Neural progenitor cell (in vitro differentiated cells): ENCODE results near the gene GAB2. TPM values are rescaled to one million over a fixed set of nuclear protein-coding genes. Genes with fewer than 3 reads are reported as not detected.
A peak's percentile ranks its signal among the peaks of the same experiment; 100 is the strongest.

Source experiments
- DNase-seq: peaks from one replicate; pipeline ENCODE4 v3.0.0-alpha.2; 2016; ENCODE audit warnings: low spot score
- H2AFZ ChIP-seq: fragments of 200-600 bp; sonication (generic); replicated peaks from 2 replicates; pipeline ENCODE4 v1.6.1; 2016; ENCODE audit warnings: antibody characterized with exemption
- H3F3A ChIP-seq: fragments of 200-600 bp; sonication (generic); 2 replicates; pipeline ENCODE4 v1.6.1; 2016; ENCODE audit warnings: antibody characterized with exemption, low read depth
- H3K27ac ChIP-seq: fragments of 200-600 bp; sonication (generic); 2 replicates; pipeline ENCODE4 v1.5.1; 2016; ENCODE audit warnings: mild to moderate bottlenecking
- H3K27me3 ChIP-seq: fragments of 200-600 bp; sonication (generic); 2 replicates; pipeline ENCODE4 v1.6.1; 2016; ENCODE audit warnings: mild to moderate bottlenecking, moderate library complexity
- H3K36me3 ChIP-seq: fragments of 200-600 bp; sonication (generic); 2 replicates; pipeline ENCODE4 v1.5.1; 2016
- H3K4me1 ChIP-seq: fragments of 200-600 bp; sonication (generic); 2 replicates; pipeline ENCODE4 v1.6.1; 2016; ENCODE audit warnings: mixed run types
- H3K4me2 ChIP-seq: fragments of 200-600 bp; sonication (generic); 2 replicates; pipeline ENCODE4 v1.6.1; 2016
- H3K4me3 ChIP-seq: fragments of 200-600 bp; sonication (generic); 2 replicates; pipeline ENCODE4 v1.5.1; 2016
- H3K79me2 ChIP-seq: fragments of 200-600 bp; sonication (generic); 2 replicates; pipeline ENCODE4 v1.6.1; 2016; ENCODE audit warnings: low read depth
- H3K9ac ChIP-seq: fragments of 200-600 bp; sonication (generic); 2 replicates; pipeline ENCODE4 v1.6.1; 2016
- H3K9me3 ChIP-seq: fragments of 200-600 bp; sonication (generic); 2 replicates; pipeline ENCODE4 v1.5.1; 2016; ENCODE audit warnings: low read depth
- H4K20me1 ChIP-seq: fragments of 200-600 bp; sonication (generic); 2 replicates; pipeline ENCODE4 v1.6.1; 2016; ENCODE audit warnings: low read depth
- H3K27ac Mint-ChIP-seq: 3 replicates; pipeline ENCODE4 v1.8.0; 2021; ENCODE audit warnings: mixed read lengths
- H3K27me3 Mint-ChIP-seq: 2 replicates; pipeline ENCODE4 v1.8.0; 2022; ENCODE audit warnings: low read depth, mild to moderate bottlenecking, inconsistent platforms, moderate library complexity, mixed read lengths; ENCODE audit not compliant: insufficient read depth
- H3K36me3 Mint-ChIP-seq: 3 replicates; pipeline ENCODE4 v1.8.0; 2021; ENCODE audit warnings: mixed read lengths
- H3K4me1 Mint-ChIP-seq: 3 replicates; pipeline ENCODE4 v1.8.0; 2021; ENCODE audit warnings: mixed read lengths
- H3K4me3 Mint-ChIP-seq: 3 replicates; pipeline ENCODE4 v1.8.0; 2021; ENCODE audit warnings: mild to moderate bottlenecking, moderate library complexity, mixed read lengths
- H3K9me3 Mint-ChIP-seq: 3 replicates; pipeline ENCODE4 v1.8.0; 2020; ENCODE audit warnings: mixed read lengths
- EZH2 ChIP-seq: fragments of 200-600 bp; sonication (generic); IDR thresholded peaks from 2 replicates; pipeline ENCODE4 v1.6.1; 2017; ENCODE audit warnings: antibody characterized with exemption, mild to moderate bottlenecking, moderate library complexity
- EZH2phosphoT487 ChIP-seq: fragments of 200-600 bp; sonication (generic); IDR thresholded peaks from 2 replicates; pipeline ENCODE4 v1.6.1; 2017; ENCODE audit warnings: antibody characterized with exemption
- total RNA-seq: library from RNA; depleted of rRNA; stranded (reverse); fragments of >200 nt; gene quantifications from 2 replicates; pipeline ENCODE4 v1.2.3, GENCODE V29; 2015; ENCODE audit warnings: low replicate concordance
- TF ChIP-seq, protein P1 (sequence below): fragments of 200-600 bp; sonication (generic); IDR thresholded peaks from 2 replicates; pipeline ENCODE4 v1.5.1; 2017; ENCODE audit warnings: antibody characterized with exemption, mild to moderate bottlenecking

Gene GAB2
- total RNA-seq, 1 donor from 2014 or later, result 11.1 TPM

- no peaks in the 10 kb centered on the region for H3F3A ChIP-seq
- H3K36me3 Mint-ChIP-seq, result peaks cover 14% of the 10 kb centered on the region
- H3K36me3 ChIP-seq, result no peaks in the 10 kb centered on the region
- no peak overlapping the region for H3K4me2 ChIP-seq
- H3K79me2 ChIP-seq, result no peaks in the 10 kb centered on the region
- DNase-seq, result peak; percentile 69
- H3K4me3 Mint-ChIP-seq, result no peak overlapping the region
- no peak overlapping the region for H3K27ac Mint-ChIP-seq
- no peaks in the 10 kb centered on the region for H3K27me3 Mint-ChIP-seq
- H3K4me1 ChIP-seq, result no peaks in the 10 kb centered on the region
- no peak overlapping the region for H3K9ac ChIP-seq
- no peak overlapping the region for H3K4me3 ChIP-seq
- no peak overlapping the region for H2AFZ ChIP-seq
- no peak for TF ChIP-seq EZH2phosphoT487
- no peak for TF ChIP-seq EZH2
- TF ChIP-seq, protein P1, sequence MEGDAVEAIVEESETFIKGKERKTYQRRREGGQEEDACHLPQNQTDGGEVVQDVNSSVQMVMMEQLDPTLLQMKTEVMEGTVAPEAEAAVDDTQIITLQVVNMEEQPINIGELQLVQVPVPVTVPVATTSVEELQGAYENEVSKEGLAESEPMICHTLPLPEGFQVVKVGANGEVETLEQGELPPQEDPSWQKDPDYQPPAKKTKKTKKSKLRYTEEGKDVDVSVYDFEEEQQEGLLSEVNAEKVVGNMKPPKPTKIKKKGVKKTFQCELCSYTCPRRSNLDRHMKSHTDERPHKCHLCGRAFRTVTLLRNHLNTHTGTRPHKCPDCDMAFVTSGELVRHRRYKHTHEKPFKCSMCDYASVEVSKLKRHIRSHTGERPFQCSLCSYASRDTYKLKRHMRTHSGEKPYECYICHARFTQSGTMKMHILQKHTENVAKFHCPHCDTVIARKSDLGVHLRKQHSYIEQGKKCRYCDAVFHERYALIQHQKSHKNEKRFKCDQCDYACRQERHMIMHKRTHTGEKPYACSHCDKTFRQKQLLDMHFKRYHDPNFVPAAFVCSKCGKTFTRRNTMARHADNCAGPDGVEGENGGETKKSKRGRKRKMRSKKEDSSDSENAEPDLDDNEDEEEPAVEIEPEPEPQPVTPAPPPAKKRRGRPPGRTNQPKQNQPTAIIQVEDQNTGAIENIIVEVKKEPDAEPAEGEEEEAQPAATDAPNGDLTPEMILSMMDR, result peak; percentile 69
- no peaks in the 10 kb centered on the region for H3K9me3 ChIP-seq
- no peaks in the 10 kb centered on the region for H3K27me3 ChIP-seq
- H3K9me3 Mint-ChIP-seq, result no peaks in the 10 kb centered on the region
- H3K27ac ChIP-seq, result no peak overlapping the region
- H3K4me1 Mint-ChIP-seq, result no peaks in the 10 kb centered on the region
- no peaks in the 10 kb centered on the region for H4K20me1 ChIP-seq
Measured at GRCh38 chr11:78228467-78228866, 189.2 kb downstream of the GAB2 start.

DNA sequence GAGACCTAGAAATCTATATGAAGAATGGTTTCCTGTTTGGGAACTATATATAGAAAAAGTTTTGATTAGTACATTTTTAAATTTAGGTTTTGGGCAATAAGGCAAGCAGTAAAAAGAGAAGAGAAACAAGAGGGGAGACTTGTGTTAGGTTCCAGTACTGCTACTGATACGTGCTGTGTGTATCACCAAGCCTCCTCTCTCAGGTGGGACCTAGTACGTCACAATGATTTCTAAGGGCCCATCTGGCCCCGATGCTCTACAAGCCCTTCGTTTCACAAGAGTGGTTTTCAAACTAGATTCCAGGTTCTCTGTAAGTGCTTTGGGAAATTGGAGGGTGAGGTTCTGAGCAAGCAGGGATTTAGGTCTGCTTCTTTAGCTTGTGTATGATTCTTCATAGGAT lies 189.7 kb downstream of the GAB2 start:
- Histone ChIP-seq H3K9ac (no peak overlapping the region), H3K36me3 (no peaks in the 10 kb centered on the region), H3K79me2 (no peaks in the 10 kb centered on the region), H3K27ac (no peak overlapping the region), H3K9me3 (no peaks in the 10 kb centered on the region), H3K27me3 (no peaks in the 10 kb centered on the region), H3F3A (no peaks in the 10 kb centered on the region), H3K4me2 (no peak overlapping the region), H3K4me1 (no peaks in the 10 kb centered on the region), H2AFZ (no peak overlapping the region), H4K20me1 (no peaks in the 10 kb centered on the region), H3K4me3 (no peak overlapping the region)
- Mint-ChIP-seq H3K27ac (no peak overlapping the region), H3K4me3 (no peak overlapping the region), H3K4me1 (no peaks in the 10 kb centered on the region), H3K36me3 (peaks cover 15% of the 10 kb centered on the region), H3K9me3 (no peaks in the 10 kb centered on the region), H3K27me3 (no peaks in the 10 kb centered on the region)
- no peak for DNase-seq
- TF ChIP-seq, protein P1, result no peak
- TF ChIP-seq EZH2phosphoT487, result no peak
- no peak for TF ChIP-seq EZH2

GRCh38 chr11:78226684-78227680 lies 190.6 kb downstream of the GAB2 start:
- no peaks in the 10 kb centered on the region for H3K27me3 ChIP-seq
- no peak overlapping the region for H3K9ac ChIP-seq
- Mint-ChIP-seq H3K4me1 (no peaks in the 10 kb centered on the region), H3K9me3 (no peaks in the 10 kb centered on the region), H3K27me3 (no peaks in the 10 kb centered on the region), H3K4me3 (no peak overlapping the region), H3K36me3 (peaks cover 15% of the 10 kb centered on the region), H3K27ac (no peak overlapping the region)
- H3K36me3 ChIP-seq, result no peaks in the 10 kb centered on the region
- TF ChIP-seq EZH2, result no peak
- TF ChIP-seq, protein P1, result no peak
- no peak for TF ChIP-seq EZH2phosphoT487
- H4K20me1 ChIP-seq, result no peaks in the 10 kb centered on the region
- no peak overlapping the region for H3K27ac ChIP-seq
- no peak for DNase-seq
- H3F3A ChIP-seq, result no peaks in the 10 kb centered on the region
- no peak overlapping the region for H2AFZ ChIP-seq
- H3K4me1 ChIP-seq, result no peaks in the 10 kb centered on the region
- H3K79me2 ChIP-seq, result no peaks in the 10 kb centered on the region
- no peaks in the 10 kb centered on the region for H3K9me3 ChIP-seq
- H3K4me3 ChIP-seq, result no peak overlapping the region
- no peak overlapping the region for H3K4me2 ChIP-seq
